NOMO-1 treated with DMSO at 0.1 percent for 48 hours (cell line): ENCODE measurements around the gene MOB3B.

Source experiments
- DNase-seq: peaks from one replicate; lab custom pipeline; 2025; ENCODE audit not compliant: unreplicated experiment; lab: John Stamatoyannopoulos, UW

Gene MOB3B

DNA sequence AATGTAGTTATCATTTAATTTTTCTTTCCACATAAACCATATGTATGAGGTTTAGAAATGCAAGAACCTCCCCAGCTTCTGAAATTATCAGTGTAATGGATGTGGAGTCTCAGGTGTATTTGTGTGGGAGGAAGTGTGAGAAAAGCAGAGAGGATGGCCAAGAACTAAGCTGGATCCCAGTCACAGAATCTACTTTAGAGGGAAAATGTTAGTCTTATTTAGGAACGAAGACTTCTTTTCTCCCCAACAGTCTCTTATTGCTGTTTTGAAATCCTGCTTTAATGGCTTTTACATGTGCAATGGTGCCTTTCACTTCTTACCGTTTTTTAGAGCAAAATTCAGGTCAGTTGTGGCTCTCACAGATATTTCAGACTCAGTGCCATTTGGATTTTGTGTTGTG lies 235.6 kb downstream of the MOB3B start:
- DNase-seq: no peak

DNA sequence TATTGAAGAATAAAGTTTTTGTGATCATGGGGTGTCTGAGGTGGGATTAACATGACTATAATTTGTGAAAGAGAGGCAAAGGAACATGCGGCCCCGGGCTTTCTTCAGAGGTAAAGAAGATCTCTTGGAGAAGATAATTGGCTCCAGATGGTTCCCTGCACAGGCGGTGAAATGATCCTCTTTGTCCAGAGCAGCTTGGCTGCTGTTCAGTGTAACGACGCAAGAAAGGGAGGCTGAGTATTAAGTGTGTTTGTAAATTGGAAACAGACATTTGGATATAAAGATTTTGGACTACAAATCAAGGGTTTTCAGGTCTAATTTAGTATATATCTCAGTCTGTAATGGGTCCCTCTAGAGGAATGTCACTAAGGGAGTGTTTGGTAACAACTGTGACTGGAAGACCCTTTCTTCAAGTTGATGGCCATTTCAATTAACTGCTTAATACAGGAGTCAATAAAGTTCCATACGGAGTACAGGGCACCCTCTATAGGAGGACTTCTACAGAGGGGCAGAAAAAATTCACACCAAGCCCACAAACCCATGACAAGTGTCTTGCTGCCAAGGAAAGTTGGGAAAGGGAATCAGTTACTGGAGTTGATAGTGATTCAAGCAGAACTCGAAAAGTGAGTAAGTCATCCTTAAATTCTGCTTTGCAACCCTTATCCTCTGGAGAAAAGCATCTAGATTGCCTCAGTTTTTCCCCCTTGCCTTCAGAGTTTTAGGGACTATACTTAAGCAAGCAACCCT lies 236.8 kb downstream of the MOB3B start:
- DNase-seq: no peak

DNA sequence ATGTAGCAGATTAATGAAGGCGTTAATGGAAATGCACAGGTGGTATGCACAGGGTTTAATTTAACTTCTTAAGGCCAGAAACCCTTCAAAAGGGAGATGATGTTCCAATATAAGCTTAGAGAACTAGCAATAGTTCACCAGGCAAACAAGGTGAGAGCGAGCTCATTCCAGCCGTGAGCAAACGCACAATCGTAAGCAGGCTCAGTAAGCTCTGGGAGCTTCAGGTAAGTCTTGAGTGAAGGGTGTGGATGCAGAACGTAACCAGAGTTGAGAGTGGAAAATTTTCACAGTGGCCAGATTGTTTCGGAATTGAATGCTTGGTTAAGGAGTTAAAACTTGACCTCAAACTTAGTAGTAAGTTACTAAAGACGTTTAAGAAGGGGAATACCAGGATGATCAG lies 238.3 kb downstream of the MOB3B start:
- no peak for DNase-seq

GRCh38 chr9:27282269-27282668 lies 247.3 kb downstream of the MOB3B start:
- DNase-seq: no peak

GRCh38 chr9:27280860-27281259 lies 248.8 kb downstream of the MOB3B start:
- no peak for DNase-seq

- DNase-seq: no peak
These were observed 249.4 kb downstream of the MOB3B start for GRCh38 chr9:27280249-27280648.

GRCh38 chr9:27279611-27280010 lies 250.0 kb downstream of the MOB3B start:
- DNase-seq: no peak

GRCh38 chr9:27278374-27278773 lies 251.2 kb downstream of the MOB3B start:
- DNase-seq: no peak

DNA sequence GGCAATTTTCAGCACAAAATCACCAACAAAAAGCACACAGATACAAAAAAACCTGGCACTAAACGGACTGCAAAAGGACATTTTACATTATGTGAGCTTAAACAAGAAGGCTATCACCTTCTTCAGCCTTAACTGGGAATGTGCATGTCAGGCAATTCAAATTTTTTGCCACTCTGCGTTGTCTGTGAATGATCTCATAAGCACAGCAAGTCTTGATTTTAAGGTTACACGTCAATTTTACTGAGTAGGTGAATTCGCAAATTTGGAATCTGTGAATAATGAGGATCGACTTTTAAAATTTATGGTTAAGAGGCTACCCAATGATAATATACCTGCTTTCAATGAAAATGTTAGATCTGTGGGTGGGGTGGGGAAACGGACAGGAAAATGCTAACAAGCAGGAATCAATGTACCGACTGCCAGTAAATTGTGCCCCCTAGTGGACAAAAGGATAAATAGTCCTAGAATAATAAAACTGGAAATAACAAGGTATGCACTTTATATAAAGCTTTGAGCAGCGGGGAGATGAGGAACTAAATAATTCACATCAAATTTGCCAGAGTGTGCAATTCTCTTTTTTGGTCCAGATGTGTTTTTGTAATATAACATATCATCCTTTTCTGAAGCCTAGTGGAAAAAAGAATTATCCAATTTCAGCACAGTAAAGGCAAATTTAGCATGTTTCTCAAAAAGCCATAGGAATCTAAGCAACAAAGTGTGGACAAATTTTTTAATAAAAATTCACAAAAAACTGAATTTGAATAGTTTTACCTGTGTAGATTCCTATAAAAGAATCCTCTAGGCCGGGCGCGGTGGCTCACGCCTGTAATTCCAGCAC lies 253.2 kb downstream of the MOB3B start:
- DNase-seq: no peak
